Choroid plexus epithelial cell (primary cell): Measurements from ENCODE around the gene TIMP4.

Experiments
- DNase-seq: peaks from one replicate; pipeline ENCODE4 v3.0.0-alpha.2; 2010; ENCODE audit warnings: low read depth
- H3K4me3 ChIP-seq: 2 replicates; pipeline ENCODE4 v1.5.1; 2011; ENCODE audit warnings: low read depth, mild to moderate bottlenecking, control low read depth, low read length, moderate library complexity
- TF ChIP-seq, protein P1 (sequence below): conservative IDR thresholded peaks from 2 replicates; pipeline ENCODE4 v1.5.1; 2011; ENCODE audit warnings: low read depth, mild to moderate bottlenecking, control low read depth, inconsistent platforms, low read length, moderate library complexity

TIMP4 gene

DNA sequence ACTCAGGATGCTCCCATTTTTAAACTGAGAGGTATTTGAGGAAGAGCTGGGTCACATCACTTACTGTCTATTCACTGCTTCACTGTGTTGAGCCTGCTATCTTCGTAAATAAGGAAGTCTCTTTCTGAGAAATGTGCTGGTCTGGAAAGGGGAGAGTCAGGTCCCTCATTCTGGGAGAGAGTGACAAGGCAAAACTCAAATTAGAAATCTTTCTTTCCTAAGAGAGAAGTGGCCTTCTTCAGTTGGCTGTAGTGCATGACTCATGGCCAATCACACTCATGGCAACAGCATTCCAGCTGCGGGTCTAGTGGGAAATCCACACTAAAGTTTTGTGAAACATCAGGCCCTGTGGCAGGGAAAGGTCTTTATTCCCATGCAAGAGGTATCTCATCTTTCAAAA, 11.5 kb upstream of the TIMP4 start:
- TF ChIP-seq, protein P1, sequence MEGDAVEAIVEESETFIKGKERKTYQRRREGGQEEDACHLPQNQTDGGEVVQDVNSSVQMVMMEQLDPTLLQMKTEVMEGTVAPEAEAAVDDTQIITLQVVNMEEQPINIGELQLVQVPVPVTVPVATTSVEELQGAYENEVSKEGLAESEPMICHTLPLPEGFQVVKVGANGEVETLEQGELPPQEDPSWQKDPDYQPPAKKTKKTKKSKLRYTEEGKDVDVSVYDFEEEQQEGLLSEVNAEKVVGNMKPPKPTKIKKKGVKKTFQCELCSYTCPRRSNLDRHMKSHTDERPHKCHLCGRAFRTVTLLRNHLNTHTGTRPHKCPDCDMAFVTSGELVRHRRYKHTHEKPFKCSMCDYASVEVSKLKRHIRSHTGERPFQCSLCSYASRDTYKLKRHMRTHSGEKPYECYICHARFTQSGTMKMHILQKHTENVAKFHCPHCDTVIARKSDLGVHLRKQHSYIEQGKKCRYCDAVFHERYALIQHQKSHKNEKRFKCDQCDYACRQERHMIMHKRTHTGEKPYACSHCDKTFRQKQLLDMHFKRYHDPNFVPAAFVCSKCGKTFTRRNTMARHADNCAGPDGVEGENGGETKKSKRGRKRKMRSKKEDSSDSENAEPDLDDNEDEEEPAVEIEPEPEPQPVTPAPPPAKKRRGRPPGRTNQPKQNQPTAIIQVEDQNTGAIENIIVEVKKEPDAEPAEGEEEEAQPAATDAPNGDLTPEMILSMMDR = no peak

DNA sequence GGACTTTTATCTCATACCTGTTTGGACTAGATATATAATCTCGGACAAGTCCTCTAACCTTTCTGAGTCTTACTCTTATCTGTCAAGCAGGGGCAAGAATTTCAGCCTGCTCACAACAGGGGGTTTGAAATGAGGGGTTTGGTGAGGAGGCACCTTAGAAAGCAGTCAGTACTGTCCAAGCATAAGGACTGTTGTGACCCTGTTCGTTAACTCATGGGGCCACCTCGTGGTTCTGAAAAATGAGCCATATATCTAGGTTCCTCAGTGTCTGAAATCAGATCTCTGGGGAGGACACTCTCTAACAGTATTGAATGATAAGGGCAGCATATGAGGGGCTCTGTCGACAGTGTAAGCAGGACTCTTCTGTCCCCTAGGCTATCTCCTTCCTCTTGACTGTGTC, 7.2 kb upstream of the TIMP4 start:
- H3K4me3 ChIP-seq = no peak overlapping the region
- DNase-seq = no peak
- TF ChIP-seq, protein P1 = no peak

More for the DNA sequence above, 11.5 kb upstream of the TIMP4 start:
- no peak overlapping the region for H3K4me3 ChIP-seq
- DNase-seq = peak; percentile 73

DNA sequence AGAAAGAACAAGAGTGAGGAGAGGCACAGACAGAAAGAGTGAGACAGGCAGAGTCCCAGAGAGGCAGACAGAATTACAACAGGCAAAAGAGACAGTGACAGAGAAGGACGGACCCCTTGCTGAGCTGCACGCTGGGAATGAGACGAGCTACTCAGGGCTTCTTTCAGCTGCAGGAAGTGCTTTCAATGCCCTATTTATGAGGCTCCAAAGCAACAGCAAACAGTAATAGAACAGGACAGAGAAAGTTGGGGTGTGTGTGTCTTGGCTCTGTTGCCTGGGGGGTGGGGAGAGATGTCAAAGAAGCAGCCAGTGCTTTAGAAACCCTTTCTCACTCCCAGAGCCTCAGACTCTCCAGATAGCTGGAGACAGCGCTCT, 502 bp upstream of the TIMP4 start:
- H3K4me3 ChIP-seq = peak overlapping the region; percentile 55
- DNase-seq = peak; percentile 82
- TF ChIP-seq, protein P1 = no peak

DNA sequence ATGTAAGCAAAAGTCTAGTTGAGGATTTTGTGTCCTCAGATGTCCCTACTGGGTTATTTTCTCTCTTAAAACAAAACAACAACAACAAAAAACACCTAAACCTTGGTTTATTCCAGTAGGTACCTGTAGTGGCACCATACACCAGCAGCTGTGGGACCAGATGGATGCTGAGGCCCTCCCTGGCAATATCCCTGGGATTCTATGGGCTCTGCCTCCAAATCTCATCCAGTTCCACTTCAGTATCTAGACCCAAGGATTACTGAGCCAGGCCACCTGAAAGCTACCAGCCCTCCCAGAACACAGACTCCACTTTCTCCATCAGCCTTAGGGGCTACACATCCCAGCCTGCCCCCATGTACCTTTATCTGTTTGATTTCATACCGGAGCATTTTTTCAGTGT, 1.7 kb downstream of the TIMP4 start:
- no peak for DNase-seq
- H3K4me3 ChIP-seq = no peak overlapping the region
- TF ChIP-seq, protein P1 = no peak

DNA sequence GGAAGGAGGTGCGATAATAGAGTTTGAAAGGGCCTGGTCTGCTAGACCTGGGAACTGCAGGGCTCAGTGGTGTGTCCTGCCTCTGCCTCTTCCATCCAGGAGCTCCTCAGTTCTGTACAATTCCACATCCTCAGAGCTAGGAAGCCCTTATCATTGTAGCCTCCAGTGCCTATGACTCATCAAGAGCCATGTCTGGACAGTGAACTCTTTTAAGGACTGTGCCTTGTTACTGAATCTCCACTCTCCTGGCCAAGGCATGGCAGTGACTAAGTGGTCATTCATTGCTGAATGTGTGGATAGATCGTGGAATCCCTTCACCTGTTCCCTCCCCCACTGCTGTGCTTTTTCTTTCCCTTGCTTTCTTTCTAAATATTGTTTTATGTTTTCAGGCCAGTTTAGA, 2.9 kb downstream of the TIMP4 start:
- DNase-seq = peak; percentile 80
- no peak overlapping the region for H3K4me3 ChIP-seq
- TF ChIP-seq, protein P1 = no peak

DNA sequence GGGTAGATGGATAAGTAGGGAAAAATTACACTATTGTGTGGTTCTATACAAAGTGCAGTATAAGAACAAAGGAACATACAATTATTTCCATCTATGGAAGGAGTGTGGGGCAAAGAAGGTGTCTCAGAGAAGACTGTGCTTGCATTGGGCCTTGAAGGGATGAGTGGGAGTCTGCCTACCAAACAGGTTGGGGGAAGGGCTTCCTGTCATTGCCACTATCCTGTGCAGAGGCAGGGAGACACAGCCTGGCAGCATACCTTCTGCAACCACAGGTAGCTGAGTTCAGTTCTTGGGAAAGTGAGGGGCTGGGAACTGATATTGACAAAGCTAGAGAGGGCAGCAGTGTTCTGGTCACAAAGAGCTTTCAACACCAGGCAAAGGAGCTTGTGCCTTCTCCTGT, 3.4 kb downstream of the TIMP4 start:
- TF ChIP-seq, protein P1 = no peak
- no peak overlapping the region for H3K4me3 ChIP-seq
- no peak for DNase-seq

DNA sequence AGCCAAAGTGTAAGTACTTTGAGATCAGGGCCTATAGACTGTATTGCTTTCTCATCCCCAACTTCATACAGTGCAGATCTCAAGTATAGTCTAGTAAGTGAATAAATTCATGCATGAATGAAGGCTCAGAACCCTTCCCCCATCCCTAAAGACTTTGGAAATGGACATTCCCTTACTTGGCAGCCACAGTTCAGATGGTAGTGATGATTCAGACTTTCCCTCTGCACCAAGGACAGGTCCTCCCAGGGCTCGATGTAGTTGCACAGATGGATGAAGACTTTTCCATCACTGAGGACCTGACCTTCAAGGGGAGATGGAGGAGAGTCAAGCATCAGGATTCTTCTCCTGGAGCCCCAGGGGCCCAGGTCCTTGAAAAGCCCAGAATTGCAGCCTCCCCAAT, 4.6 kb downstream of the TIMP4 start:
- H3K4me3 ChIP-seq = no peak overlapping the region
- TF ChIP-seq, protein P1 = no peak
- DNase-seq = peak; percentile 42
